ENCODE data around the gene NALCN.

DNA sequence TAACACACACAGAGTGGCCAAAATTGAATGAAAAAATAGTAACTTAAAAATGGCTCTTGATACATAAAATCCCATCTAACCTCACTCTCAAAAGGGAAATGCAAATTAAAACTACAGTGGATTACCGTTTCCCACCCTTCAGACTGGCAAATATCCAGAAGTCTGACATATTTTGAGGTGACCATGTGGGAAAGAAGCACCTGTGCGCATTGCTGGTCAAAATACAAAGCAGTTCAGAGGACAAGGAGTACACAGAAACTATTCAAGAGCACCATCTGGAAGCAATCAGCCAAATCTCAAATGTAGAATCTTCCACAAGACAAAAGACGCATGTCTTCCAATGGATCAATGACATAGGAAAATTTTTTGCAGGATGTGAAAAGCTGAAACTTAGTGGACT lies 23.2 kb downstream of the NALCN start:
- TF ChIP-seq POLR2A (IDR thresholded peaks at IDR 0.05; ENCODE audit: low read length), result no peak
- no peak for TF ChIP-seq GATA1 (IDR thresholded peaks at IDR 0.05; ENCODE audit: low read depth, low read length)
